Keratinocyte (primary cell): ENCODE measurements around the gene FAM78B.

Experiments
- EZH2 ChIP-seq: IDR thresholded peaks from one replicate; pipeline ENCODE4 v1.6.1; 2012; ENCODE audit warnings: inconsistent platforms, mild to moderate bottlenecking, low read length, moderate library complexity
- TF ChIP-seq, protein P1 (sequence below), 3 experiments: IDR thresholded peaks in 1 of 3; conservative IDR thresholded peaks in 1 of 3; optimal IDR thresholded peaks in 1 of 3; 2 replicates in 2 of 3; 3 replicates in 1 of 3; pipeline versions ENCODE3 to v1.5.1; 2011; ENCODE audit warnings: low read length in 3 of 3, mild to moderate bottlenecking in 3 of 3, moderate library complexity in 2 of 3, control low read depth in 1 of 3, inconsistent platforms in 1 of 3; ENCODE audit not compliant: insufficient read depth in 2 of 3; ENCODE audit errors: extremely low read depth in 1 of 3

- TF ChIP-seq, protein P1, sequence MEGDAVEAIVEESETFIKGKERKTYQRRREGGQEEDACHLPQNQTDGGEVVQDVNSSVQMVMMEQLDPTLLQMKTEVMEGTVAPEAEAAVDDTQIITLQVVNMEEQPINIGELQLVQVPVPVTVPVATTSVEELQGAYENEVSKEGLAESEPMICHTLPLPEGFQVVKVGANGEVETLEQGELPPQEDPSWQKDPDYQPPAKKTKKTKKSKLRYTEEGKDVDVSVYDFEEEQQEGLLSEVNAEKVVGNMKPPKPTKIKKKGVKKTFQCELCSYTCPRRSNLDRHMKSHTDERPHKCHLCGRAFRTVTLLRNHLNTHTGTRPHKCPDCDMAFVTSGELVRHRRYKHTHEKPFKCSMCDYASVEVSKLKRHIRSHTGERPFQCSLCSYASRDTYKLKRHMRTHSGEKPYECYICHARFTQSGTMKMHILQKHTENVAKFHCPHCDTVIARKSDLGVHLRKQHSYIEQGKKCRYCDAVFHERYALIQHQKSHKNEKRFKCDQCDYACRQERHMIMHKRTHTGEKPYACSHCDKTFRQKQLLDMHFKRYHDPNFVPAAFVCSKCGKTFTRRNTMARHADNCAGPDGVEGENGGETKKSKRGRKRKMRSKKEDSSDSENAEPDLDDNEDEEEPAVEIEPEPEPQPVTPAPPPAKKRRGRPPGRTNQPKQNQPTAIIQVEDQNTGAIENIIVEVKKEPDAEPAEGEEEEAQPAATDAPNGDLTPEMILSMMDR (optimal IDR thresholded peaks at IDR 0.05 in 1 of 3, IDR thresholded peaks at IDR 0.05 in 1 of 3, conservative IDR thresholded peaks at IDR 0.05 in 1 of 3; ENCODE audit: extremely low read depth in 1 of 3, insufficient read depth in 2 of 3, low read length in 3 of 3) = no peak
- no peak for TF ChIP-seq EZH2
Measured at GRCh38 chr1:166170075-166170474, 3.3 kb upstream of the FAM78B start.
